ENCODE results near the gene LSAMP. TPM values are rescaled to one million over a fixed set of nuclear protein-coding genes. Genes with fewer than 3 reads are reported as not detected.
A peak's percentile ranks its signal among the peaks of the same experiment; 100 is the strongest.

LSAMP gene
- polyA plus RNA-seq (2013), result 0.12 TPM in 2 replicates

DNA sequence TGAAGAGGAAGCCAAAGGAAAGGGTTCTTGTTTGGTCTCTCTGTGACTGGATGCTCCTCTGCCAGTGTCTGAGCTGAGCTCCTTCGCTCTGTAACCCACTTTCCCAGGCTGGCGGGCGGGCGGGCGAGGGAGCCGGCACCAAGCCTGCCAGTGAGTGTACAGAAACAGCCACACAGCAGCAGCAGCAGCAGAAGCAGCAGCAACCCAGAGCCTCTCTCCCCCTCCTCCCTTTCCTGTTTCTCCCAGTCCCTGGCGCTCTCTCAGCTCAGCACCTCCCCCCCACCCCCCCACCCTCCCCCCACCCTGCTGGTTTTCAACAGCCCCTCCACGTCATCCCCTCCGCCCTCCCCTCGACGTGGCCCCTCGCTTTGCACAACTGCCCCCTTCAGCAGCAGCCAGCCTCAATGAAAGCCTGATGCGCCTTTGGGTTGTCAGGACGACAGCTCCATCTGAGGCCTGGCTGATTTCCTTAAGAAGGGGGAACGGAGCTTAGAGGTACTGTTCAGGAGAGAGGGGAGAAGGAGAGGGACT lies at the start of gene LSAMP:
TSS of gene LSAMP (minus strand) at position 177 of the 531 bp plus-strand sequence.
- Histone ChIP-seq H3K9ac (ENCODE audit: low read length) (no peak within 1 kb of the TSS), H3K4me3 (ENCODE audit: low read depth, low read length) (peak within 1 kb of the TSS; percentile 26)
- WGBS (ENCODE audit: extremely low coverage, insufficient coverage, insufficient read length), result no CpG with 5 or more reads among the region's 15 CpGs

DNA sequence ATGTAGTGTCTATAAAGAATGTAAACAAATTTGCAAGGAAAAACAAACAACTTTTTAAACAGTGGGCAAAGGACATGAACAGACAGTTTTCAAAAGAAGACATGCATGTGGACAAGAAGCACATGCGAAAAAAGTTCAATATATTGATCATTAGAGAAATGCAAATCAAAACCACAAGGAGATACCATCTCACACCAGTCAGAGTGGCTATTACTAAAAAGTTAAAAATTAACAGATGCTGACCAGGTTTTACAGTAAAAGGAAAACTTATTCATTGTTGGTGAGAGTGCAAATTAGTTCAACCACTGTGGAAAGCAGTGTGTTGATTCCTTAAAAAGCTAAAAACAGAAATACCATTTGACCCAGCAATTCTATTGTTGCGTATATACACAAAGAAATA lies 47.1 kb upstream of the LSAMP start:
- H3K79me1 ChIP-seq (ENCODE audit: low read length), result no peaks in the 10 kb centered on the region
- no peak overlapping the region for H2BK5ac ChIP-seq (ENCODE audit: low read depth, low read length, poor library complexity)
- H3K4me3 ChIP-seq (ENCODE audit: low read depth, low read length), result no peak overlapping the region
- H4K12ac ChIP-seq (ENCODE audit: low read depth, low read length), result no peak overlapping the region
- no peaks in the 10 kb centered on the region for H3K9me3 ChIP-seq (ENCODE audit: insufficient read depth, low read depth, low read length)
- WGBS (ENCODE audit: extremely low coverage, insufficient coverage, insufficient read length), result no CpG with 5 or more reads among the region's 2 CpGs
- H2AK5ac ChIP-seq (ENCODE audit: low read length), result no peak overlapping the region
- H3K23ac ChIP-seq (ENCODE audit: low read length), result no peak overlapping the region
- H3K4ac ChIP-seq (ENCODE audit: low read depth, low read length), result no peak overlapping the region
- H2AFZ ChIP-seq (ENCODE audit: insufficient read depth, low read length, poor library complexity), result no peak overlapping the region
- no peak overlapping the region for H2BK120ac ChIP-seq (ENCODE audit: insufficient read depth, low read length, poor library complexity)
- H2BK12ac ChIP-seq (ENCODE audit: low read length), result no peak overlapping the region
- no peak overlapping the region for H3K18ac ChIP-seq (ENCODE audit: low read length)
- no peak overlapping the region for H3K27ac ChIP-seq (ENCODE audit: low read depth, low read length)
- H4K8ac ChIP-seq (ENCODE audit: low read depth, low read length), result no peak overlapping the region
- no peak overlapping the region for H3K9ac ChIP-seq (ENCODE audit: low read length)
- H4K91ac ChIP-seq (ENCODE audit: low read depth, low read length), result no peak overlapping the region
- no peaks in the 10 kb centered on the region for H3K79me2 ChIP-seq (ENCODE audit: control insufficient read depth, insufficient read depth, low read length, poor library complexity)
- no peak for DNase-seq
- H3K27me3 ChIP-seq (ENCODE audit: insufficient read depth, low read length), result no peaks in the 10 kb centered on the region
- no peak overlapping the region for H3K4me2 ChIP-seq (ENCODE audit: low read length)
- no peak overlapping the region for H3K14ac ChIP-seq (ENCODE audit: low read length)
- H3K4me1 ChIP-seq (ENCODE audit: control insufficient read depth in 1 of 2, insufficient read depth in 2 of 2, low read length in 2 of 2), result no peaks in the 10 kb centered on the region
- no peaks in the 10 kb centered on the region for H3K36me3 ChIP-seq (ENCODE audit: control insufficient read depth in 1 of 2, insufficient read depth in 2 of 2, low read length in 2 of 2)

More for the DNA sequence above, at the start of gene LSAMP:
- Histone ChIP-seq H3K79me1 (ENCODE audit: low read length) (no peaks in the 10 kb centered on the region), H3K23ac (ENCODE audit: low read length) (no peak within 1 kb of the TSS), H2BK120ac (ENCODE audit: insufficient read depth, low read length, poor library complexity) (no peak within 1 kb of the TSS), H3K9me3 (ENCODE audit: insufficient read depth, low read depth, low read length) (no peaks in the 10 kb centered on the region), H2AFZ (ENCODE audit: insufficient read depth, low read length, poor library complexity) (no peak within 1 kb of the TSS), H3K27me3 (ENCODE audit: insufficient read depth, low read length) (no peaks in the 10 kb centered on the region), H3K79me2 (ENCODE audit: control insufficient read depth, insufficient read depth, low read length, poor library complexity) (no peaks in the 10 kb centered on the region), H4K91ac (ENCODE audit: low read depth, low read length) (no peak within 1 kb of the TSS), H2AK5ac (ENCODE audit: low read length) (no peak within 1 kb of the TSS), H3K4me1 (ENCODE audit: control insufficient read depth in 1 of 2, insufficient read depth in 2 of 2, low read length in 2 of 2) (peaks cover 2 to 5% of the 10 kb centered on the region in 2 experiments), H3K27ac (ENCODE audit: low read depth, low read length) (no peak within 1 kb of the TSS), H3K4me2 (ENCODE audit: low read length) (peak within 1 kb of the TSS; percentile 87), H2BK5ac (ENCODE audit: low read depth, low read length, poor library complexity) (no peak within 1 kb of the TSS), H3K14ac (ENCODE audit: low read length) (no peak within 1 kb of the TSS), H3K36me3 (ENCODE audit: control insufficient read depth in 1 of 2, insufficient read depth in 2 of 2, low read length in 2 of 2) (no peaks in the 10 kb centered on the region), H4K8ac (ENCODE audit: low read depth, low read length) (no peak within 1 kb of the TSS), H4K12ac (ENCODE audit: low read depth, low read length) (no peak within 1 kb of the TSS), H3K4ac (ENCODE audit: low read depth, low read length) (no peak within 1 kb of the TSS), H2BK12ac (ENCODE audit: low read length) (no peak within 1 kb of the TSS), H3K18ac (ENCODE audit: low read length) (no peak within 1 kb of the TSS)
- DNase-seq, result no peak

DNA sequence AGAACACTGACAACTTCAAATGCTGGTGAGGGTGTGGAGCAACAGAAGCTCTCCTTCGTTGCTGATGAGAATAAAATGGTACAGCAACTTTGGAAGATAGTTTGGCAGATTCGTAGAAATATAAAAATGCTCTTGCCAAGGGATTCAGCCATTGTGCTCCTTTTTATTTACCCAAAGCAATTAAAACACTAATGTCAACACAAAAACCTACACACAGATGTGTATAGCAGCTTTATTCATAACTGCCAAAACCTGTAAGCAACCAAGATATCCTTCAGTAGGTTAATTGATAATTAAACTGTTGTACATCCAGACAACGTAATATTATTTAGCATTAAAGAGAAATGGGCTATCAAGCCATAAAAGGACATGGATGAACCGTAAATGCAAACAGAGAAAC lies 37.8 kb upstream of the LSAMP start:
- H2BK12ac ChIP-seq (ENCODE audit: low read length), result no peak overlapping the region
- H3K4me1 ChIP-seq (ENCODE audit: control insufficient read depth in 1 of 2, insufficient read depth in 2 of 2, low read length in 2 of 2), result no peaks in the 10 kb centered on the region
- no peaks in the 10 kb centered on the region for H3K36me3 ChIP-seq (ENCODE audit: control insufficient read depth in 1 of 2, insufficient read depth in 2 of 2, low read length in 2 of 2)
- H3K4me3 ChIP-seq (ENCODE audit: low read depth, low read length), result no peak overlapping the region
- H4K91ac ChIP-seq (ENCODE audit: low read depth, low read length), result no peak overlapping the region
- no peaks in the 10 kb centered on the region for H3K27me3 ChIP-seq (ENCODE audit: insufficient read depth, low read length)
- H4K12ac ChIP-seq (ENCODE audit: low read depth, low read length), result no peak overlapping the region
- no peaks in the 10 kb centered on the region for H3K79me2 ChIP-seq (ENCODE audit: control insufficient read depth, insufficient read depth, low read length, poor library complexity)
- no peak overlapping the region for H2BK5ac ChIP-seq (ENCODE audit: low read depth, low read length, poor library complexity)
- H3K27ac ChIP-seq (ENCODE audit: low read depth, low read length), result no peak overlapping the region
- H2AFZ ChIP-seq (ENCODE audit: insufficient read depth, low read length, poor library complexity), result no peak overlapping the region
- no peak overlapping the region for H2AK5ac ChIP-seq (ENCODE audit: low read length)
- H3K9ac ChIP-seq (ENCODE audit: low read length), result no peak overlapping the region
- no peak overlapping the region for H3K4me2 ChIP-seq (ENCODE audit: low read length)
- WGBS (ENCODE audit: extremely low coverage, insufficient coverage, insufficient read length), result no CpG with 5 or more reads among the region's 4 CpGs
- H3K23ac ChIP-seq (ENCODE audit: low read length), result no peak overlapping the region
- no peak for DNase-seq
- H3K4ac ChIP-seq (ENCODE audit: low read depth, low read length), result no peak overlapping the region
- no peaks in the 10 kb centered on the region for H3K79me1 ChIP-seq (ENCODE audit: low read length)
- no peak overlapping the region for H3K14ac ChIP-seq (ENCODE audit: low read length)
- no peak overlapping the region for H3K18ac ChIP-seq (ENCODE audit: low read length)
- H2BK120ac ChIP-seq (ENCODE audit: insufficient read depth, low read length, poor library complexity), result no peak overlapping the region
- peaks cover 5% of the 10 kb centered on the region for H3K9me3 ChIP-seq (ENCODE audit: insufficient read depth, low read depth, low read length)
- no peak overlapping the region for H4K8ac ChIP-seq (ENCODE audit: low read depth, low read length)

DNA sequence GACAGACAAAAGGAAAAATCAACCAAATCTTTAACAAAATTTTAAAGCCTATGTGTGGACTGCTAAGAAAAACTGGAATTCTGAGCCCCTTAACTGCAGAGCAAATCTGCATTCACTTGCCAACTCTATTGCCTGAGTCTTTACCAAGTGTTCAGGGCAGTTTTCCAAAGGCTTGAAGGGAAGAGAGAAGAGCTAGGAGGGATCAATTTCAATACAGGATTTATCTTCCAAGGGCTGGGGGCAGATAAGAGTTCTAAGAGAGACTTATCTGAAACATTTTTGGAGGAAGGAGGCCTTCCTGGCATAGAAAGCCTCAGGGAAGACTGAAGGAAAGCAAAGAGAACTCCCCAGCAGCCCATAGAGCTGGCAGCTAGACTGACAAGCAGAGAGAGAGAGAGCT lies 31.4 kb upstream of the LSAMP start:
- DNase-seq, result no peak
- H3K9ac ChIP-seq (ENCODE audit: low read length), result no peak overlapping the region
- H3K23ac ChIP-seq (ENCODE audit: low read length), result no peak overlapping the region
- no peak overlapping the region for H3K27ac ChIP-seq (ENCODE audit: low read depth, low read length)
- no peaks in the 10 kb centered on the region for H3K79me1 ChIP-seq (ENCODE audit: low read length)
- H2BK120ac ChIP-seq (ENCODE audit: insufficient read depth, low read length, poor library complexity), result no peak overlapping the region
- no peak overlapping the region for H3K4ac ChIP-seq (ENCODE audit: low read depth, low read length)
- H3K27me3 ChIP-seq (ENCODE audit: insufficient read depth, low read length), result no peaks in the 10 kb centered on the region
- peaks cover 5% of the 10 kb centered on the region for H3K9me3 ChIP-seq (ENCODE audit: insufficient read depth, low read depth, low read length)
- H2BK5ac ChIP-seq (ENCODE audit: low read depth, low read length, poor library complexity), result no peak overlapping the region
- no peak overlapping the region for H2AFZ ChIP-seq (ENCODE audit: insufficient read depth, low read length, poor library complexity)
- H3K4me1 ChIP-seq (ENCODE audit: control insufficient read depth in 1 of 2, insufficient read depth in 2 of 2, low read length in 2 of 2), result peaks cover 0 to 3% of the 10 kb centered on the region in 2 experiments
- no peak overlapping the region for H2AK5ac ChIP-seq (ENCODE audit: low read length)
- H4K91ac ChIP-seq (ENCODE audit: low read depth, low read length), result no peak overlapping the region
- H4K8ac ChIP-seq (ENCODE audit: low read depth, low read length), result no peak overlapping the region
- no peak overlapping the region for H4K12ac ChIP-seq (ENCODE audit: low read depth, low read length)
- no peak overlapping the region for H3K14ac ChIP-seq (ENCODE audit: low read length)
- no peak overlapping the region for H3K18ac ChIP-seq (ENCODE audit: low read length)
- H2BK12ac ChIP-seq (ENCODE audit: low read length), result no peak overlapping the region
- no peaks in the 10 kb centered on the region for H3K36me3 ChIP-seq (ENCODE audit: control insufficient read depth in 1 of 2, insufficient read depth in 2 of 2, low read length in 2 of 2)
- H3K4me3 ChIP-seq (ENCODE audit: low read depth, low read length), result no peak overlapping the region
- no peak overlapping the region for H3K4me2 ChIP-seq (ENCODE audit: low read length)
- H3K79me2 ChIP-seq (ENCODE audit: control insufficient read depth, insufficient read depth, low read length, poor library complexity), result no peaks in the 10 kb centered on the region

Measured in trophoblast cell (in vitro differentiated cells and primary cell).